Epithelial cell of esophagus (primary cell): Measurements from ENCODE around the gene MYO7B.

ENCODE experiments used
- DNase-seq: peaks from one replicate; pipeline ENCODE4 v3.0.0; 2010; ENCODE audit warnings: low read depth
- H3K4me3 ChIP-seq: 2 replicates; pipeline ENCODE4 v1.5.1; 2011; ENCODE audit warnings: mild to moderate bottlenecking, low read length, control low read depth
- CTCF ChIP-seq: IDR thresholded peaks from 2 replicates; pipeline ENCODE4 v1.5.1; 2011; ENCODE audit warnings: low read depth, mild to moderate bottlenecking, low read length, control low read depth, inconsistent platforms; ENCODE audit not compliant: insufficient read depth; ENCODE audit errors: missing control alignments

MYO7B gene

GRCh38 chr2:127580167-127581049 lies 44.9 kb downstream of the MYO7B start:
- TF ChIP-seq CTCF = no peak
- no peak for DNase-seq
- H3K4me3 ChIP-seq = no peak overlapping the region

GRCh38 chr2:127581050-127581345 lies 45.5 kb downstream of the MYO7B start:
- no peak for DNase-seq
- no peak for TF ChIP-seq CTCF
- H3K4me3 ChIP-seq = no peak overlapping the region

DNA sequence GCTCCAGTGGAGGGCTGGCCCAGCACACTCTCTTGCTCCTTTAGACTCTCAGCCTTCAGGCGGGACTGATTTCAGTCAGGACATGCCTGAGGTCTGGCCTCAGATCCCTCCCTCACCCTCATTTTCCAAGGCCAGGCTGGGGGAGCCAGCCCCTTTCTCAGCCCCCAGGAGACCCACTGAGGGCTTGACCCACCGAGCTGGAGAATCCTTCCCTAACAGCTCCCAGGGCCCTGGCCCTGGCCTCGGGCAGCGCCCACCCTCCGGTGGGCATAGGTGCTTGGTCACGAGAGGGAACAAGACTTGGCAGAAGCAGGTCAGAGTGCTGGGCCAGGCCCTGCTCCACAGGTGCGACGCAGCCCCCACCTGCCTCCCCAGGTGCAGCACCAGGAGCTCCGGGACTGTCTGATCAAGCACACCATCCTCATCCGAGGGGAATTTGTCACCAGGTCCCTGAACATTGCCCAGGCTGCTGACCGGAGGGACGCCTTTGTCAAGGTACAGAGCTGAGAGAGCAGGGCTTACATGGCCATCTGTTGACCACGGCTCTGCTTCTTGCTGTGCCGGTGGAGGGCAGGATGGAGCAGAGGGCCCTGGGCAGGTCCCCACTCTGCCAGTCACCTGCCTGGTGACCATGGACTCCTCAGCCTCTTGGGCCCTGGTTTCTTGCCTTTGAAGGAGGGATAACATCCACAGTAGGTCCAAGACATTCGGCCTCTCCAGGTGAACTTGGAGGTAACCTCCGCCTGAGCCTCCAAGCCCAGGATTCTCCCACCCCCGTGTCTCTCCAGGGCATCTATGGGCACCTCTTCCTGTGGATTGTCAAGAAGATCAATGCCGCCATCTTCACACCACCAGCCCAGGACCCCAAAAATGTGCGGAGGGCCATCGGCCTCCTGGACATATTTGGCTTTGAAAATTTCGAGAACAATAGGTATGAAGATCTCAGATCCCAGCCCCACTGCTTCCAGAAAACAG lies 46.3 kb downstream of the MYO7B start:
- no peak overlapping the region for H3K4me3 ChIP-seq
- DNase-seq = no peak
- no peak for TF ChIP-seq CTCF

- TF ChIP-seq CTCF = no peak
- H3K4me3 ChIP-seq = no peak overlapping the region
- DNase-seq = no peak
These were observed 47.7 kb downstream of the MYO7B start for GRCh38 chr2:127582863-127583861.

- no peak overlapping the region for H3K4me3 ChIP-seq
- no peak for DNase-seq
- TF ChIP-seq CTCF = no peak
These were observed 48.6 kb downstream of the MYO7B start for GRCh38 chr2:127584047-127584446.

GRCh38 chr2:127584516-127585033 lies 49.1 kb downstream of the MYO7B start:
- no peak for DNase-seq
- H3K4me3 ChIP-seq = no peak overlapping the region
- no peak for TF ChIP-seq CTCF
